Measurements from ENCODE around the gene PIGN.

The PIGN gene

DNA sequence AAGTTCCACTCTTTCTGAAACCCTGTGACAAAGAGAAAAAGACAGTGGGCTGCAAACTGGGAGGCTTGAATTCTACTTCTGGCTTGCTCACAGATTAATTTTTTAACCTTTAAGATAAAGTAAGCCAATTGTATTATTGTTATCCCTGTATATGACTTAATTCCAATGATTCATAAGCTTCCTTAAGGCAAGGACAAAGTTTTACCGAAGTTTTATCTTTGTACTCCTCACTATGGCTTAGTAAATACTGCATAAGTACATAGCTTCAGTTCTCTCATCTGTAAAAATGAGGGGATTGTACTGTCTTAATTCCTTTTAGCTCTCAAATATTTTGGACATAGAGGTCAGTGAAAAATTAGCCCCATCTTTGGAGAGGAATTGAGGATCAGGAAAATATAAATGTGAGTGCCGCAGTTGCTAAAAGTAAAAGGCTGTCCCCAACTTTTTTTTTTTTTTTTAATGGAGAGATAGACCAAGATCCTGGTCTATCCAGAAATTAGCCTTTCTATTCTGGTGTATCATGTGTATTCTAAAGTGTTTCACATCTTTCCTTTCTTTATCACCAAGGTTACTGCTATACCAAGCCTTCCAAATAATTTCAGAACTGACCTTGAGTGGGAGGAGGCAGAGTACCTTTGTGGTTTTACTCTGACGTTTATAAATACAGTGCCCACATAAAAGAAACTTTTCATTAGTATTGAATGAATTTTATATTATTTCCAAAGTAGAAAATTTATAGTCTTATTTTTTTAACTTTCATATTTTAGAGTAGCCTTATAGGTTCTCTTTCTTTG, 13.5 kb upstream of the PIGN start:
- Histone ChIP-seq H3K4me3 (ENCODE audit: low read length) (no peak overlapping the region), H3K9me3 (ENCODE audit: insufficient read depth, low read depth, low read length) (no peaks in the 10 kb centered on the region), H3K4me1 (ENCODE audit: insufficient read depth, low read length) (no peaks in the 10 kb centered on the region), H3K36me3 (ENCODE audit: insufficient read depth, low read length) (no peaks in the 10 kb centered on the region), H3K27me3 (ENCODE audit: insufficient read depth, low read length) (no peaks in the 10 kb centered on the region), H3K9ac (ENCODE audit: low read depth, low read length) (no peak overlapping the region), H3K27ac (ENCODE audit: low read depth, low read length) (no peak overlapping the region)
- 98% methylated on average over 2 of the region's 3 CpGs for WGBS

DNA sequence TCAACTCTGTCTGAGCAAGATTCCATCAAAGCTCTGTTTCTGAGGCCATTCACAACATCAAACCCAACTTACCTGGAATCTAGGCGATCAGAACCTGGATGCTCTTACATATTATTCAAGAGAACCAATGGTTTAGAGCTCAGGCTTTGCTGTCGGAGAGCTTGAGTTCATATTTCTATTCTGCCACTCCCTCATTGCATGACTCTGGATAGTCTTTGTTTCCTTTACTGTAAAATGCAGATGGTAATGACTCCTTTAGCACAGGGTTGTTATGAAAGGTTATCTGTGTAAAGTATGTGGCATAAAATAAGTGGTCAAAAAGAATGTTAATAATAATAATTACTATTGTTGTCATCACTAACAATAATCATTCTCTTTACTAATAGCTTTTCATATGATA, 12.8 kb upstream of the PIGN start:
- no peaks in the 10 kb centered on the region for H3K36me3 ChIP-seq (ENCODE audit: insufficient read depth, low read length)
- H3K9me3 ChIP-seq (ENCODE audit: insufficient read depth, low read depth, low read length) = no peaks in the 10 kb centered on the region
- H3K4me3 ChIP-seq (ENCODE audit: low read length) = no peak overlapping the region
- H3K27me3 ChIP-seq (ENCODE audit: insufficient read depth, low read length) = no peaks in the 10 kb centered on the region
- no peak overlapping the region for H3K27ac ChIP-seq (ENCODE audit: low read depth, low read length)
- H3K9ac ChIP-seq (ENCODE audit: low read depth, low read length) = no peak overlapping the region
- no peaks in the 10 kb centered on the region for H3K4me1 ChIP-seq (ENCODE audit: insufficient read depth, low read length)
- 93% methylated on average over 2 of the region's 2 CpGs for WGBS

DNA sequence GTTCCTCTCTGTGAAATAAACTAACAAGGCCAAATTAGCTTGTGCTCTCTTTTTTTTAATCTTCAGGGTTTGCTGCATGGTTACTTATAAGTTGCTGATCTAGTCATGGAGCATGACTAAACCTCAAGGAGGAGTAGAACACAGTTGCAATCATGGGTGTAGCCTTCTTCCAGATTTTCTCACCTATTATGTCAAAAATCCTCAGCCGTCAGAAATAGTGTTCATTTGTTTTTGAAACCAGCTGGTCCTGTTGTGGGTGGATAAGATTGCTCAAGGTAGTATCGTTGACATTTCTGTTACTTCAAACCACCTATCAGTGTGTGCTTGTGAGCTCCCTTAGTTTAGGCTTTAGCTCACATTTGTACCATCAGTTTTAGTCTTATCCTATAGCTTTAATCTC, 11.4 kb upstream of the PIGN start:
- Histone ChIP-seq H3K9me3 (ENCODE audit: insufficient read depth, low read depth, low read length) (no peaks in the 10 kb centered on the region), H3K27me3 (ENCODE audit: insufficient read depth, low read length) (no peaks in the 10 kb centered on the region), H3K36me3 (ENCODE audit: insufficient read depth, low read length) (no peaks in the 10 kb centered on the region), H3K4me1 (ENCODE audit: insufficient read depth, low read length) (no peaks in the 10 kb centered on the region), H3K4me3 (ENCODE audit: low read length) (no peak overlapping the region), H3K9ac (ENCODE audit: low read depth, low read length) (no peak overlapping the region), H3K27ac (ENCODE audit: low read depth, low read length) (no peak overlapping the region)
- 83% methylated on average over 2 of the region's 2 CpGs for WGBS

DNA sequence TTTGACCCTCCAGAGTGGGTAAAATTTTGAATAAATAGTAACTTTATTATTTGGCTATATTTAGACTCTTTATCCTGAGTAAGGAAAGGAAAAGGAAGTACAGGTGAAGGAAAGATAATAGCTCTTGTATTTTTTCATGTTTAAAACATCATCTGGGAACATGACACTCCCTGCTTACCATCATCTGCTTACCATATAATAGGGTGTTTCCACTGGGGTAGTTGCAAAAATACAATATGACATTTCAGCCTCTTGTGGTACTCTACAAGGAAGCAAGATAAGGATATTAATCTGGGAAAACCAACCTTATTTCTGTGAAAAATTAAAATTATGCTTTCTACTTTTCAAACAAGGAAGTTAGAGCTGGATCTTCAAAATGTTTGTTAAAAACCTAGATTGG, 10.1 kb upstream of the PIGN start:
- Histone ChIP-seq H3K27me3 (ENCODE audit: insufficient read depth, low read length) (no peaks in the 10 kb centered on the region), H3K4me3 (ENCODE audit: low read length) (no peak overlapping the region), H3K9me3 (ENCODE audit: insufficient read depth, low read depth, low read length) (no peaks in the 10 kb centered on the region), H3K27ac (ENCODE audit: low read depth, low read length) (no peak overlapping the region), H3K9ac (ENCODE audit: low read depth, low read length) (no peak overlapping the region), H3K4me1 (ENCODE audit: insufficient read depth, low read length) (no peaks in the 10 kb centered on the region), H3K36me3 (ENCODE audit: insufficient read depth, low read length) (no peaks in the 10 kb centered on the region)

DNA sequence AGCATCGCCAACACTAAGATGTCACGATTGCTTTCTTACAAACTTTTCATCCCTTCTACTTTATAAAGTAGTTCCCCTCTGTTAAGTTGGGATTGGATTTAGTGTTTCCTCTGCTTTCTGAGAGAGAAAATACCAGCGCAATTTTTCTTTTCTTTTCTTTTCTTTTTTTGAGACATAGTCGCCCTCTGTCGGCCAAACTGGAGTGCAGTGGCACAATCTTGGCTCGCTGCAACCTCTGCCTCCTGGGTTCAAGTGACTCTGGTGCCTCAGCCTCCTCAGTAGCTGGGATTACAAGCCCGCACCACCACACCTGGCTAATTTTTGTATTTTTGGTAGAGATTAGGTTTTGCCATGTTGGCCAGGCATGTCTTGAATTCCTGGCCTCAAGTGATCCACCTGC, 9.2 kb upstream of the PIGN start:
- H3K27me3 ChIP-seq (ENCODE audit: insufficient read depth, low read length) = no peaks in the 10 kb centered on the region
- no peak overlapping the region for H3K4me3 ChIP-seq (ENCODE audit: low read length)
- WGBS = 87% methylated on average over 7 of the region's 7 CpGs
- H3K27ac ChIP-seq (ENCODE audit: low read depth, low read length) = no peak overlapping the region
- H3K4me1 ChIP-seq (ENCODE audit: insufficient read depth, low read length) = no peaks in the 10 kb centered on the region
- no peak overlapping the region for H3K9ac ChIP-seq (ENCODE audit: low read depth, low read length)
- H3K9me3 ChIP-seq (ENCODE audit: insufficient read depth, low read depth, low read length) = no peaks in the 10 kb centered on the region
- H3K36me3 ChIP-seq (ENCODE audit: insufficient read depth, low read length) = no peaks in the 10 kb centered on the region

DNA sequence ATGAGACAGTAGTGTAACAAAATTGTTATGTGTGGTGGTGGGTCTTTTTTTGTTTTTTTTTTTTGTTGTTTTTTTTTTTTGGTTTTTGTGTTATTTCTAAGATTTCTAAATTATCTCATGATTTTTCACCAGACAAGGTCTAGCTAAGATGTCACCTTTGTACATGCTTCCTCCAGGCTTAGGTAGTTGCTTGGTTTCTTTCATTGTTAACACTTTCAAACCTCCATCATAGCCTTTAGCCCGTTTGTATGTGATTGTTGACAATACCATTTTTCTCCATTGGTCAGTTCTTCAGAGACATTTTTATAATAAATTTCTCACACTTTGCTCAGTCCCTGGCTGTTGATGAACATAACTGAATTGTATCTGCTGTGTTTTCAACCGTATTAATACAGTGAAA, 2.4 kb upstream of the PIGN start:
- no peak overlapping the region for H3K27ac ChIP-seq (ENCODE audit: low read depth, low read length)
- no peak overlapping the region for H3K9ac ChIP-seq (ENCODE audit: low read depth, low read length)
- 57% methylated on average over 1 of the region's 2 CpGs for WGBS
- peak overlapping the region; percentile 98 for H3K4me3 ChIP-seq (ENCODE audit: low read length)
- peaks cover 10% of the 10 kb centered on the region; the same call in 1 of the 2 replicates for H3K4me1 ChIP-seq (ENCODE audit: insufficient read depth, low read length)
- no peaks in the 10 kb centered on the region for H3K36me3 ChIP-seq (ENCODE audit: insufficient read depth, low read length)
- H3K27me3 ChIP-seq (ENCODE audit: insufficient read depth, low read length) = no peaks in the 10 kb centered on the region
- no peaks in the 10 kb centered on the region for H3K9me3 ChIP-seq (ENCODE audit: insufficient read depth, low read depth, low read length)

DNA sequence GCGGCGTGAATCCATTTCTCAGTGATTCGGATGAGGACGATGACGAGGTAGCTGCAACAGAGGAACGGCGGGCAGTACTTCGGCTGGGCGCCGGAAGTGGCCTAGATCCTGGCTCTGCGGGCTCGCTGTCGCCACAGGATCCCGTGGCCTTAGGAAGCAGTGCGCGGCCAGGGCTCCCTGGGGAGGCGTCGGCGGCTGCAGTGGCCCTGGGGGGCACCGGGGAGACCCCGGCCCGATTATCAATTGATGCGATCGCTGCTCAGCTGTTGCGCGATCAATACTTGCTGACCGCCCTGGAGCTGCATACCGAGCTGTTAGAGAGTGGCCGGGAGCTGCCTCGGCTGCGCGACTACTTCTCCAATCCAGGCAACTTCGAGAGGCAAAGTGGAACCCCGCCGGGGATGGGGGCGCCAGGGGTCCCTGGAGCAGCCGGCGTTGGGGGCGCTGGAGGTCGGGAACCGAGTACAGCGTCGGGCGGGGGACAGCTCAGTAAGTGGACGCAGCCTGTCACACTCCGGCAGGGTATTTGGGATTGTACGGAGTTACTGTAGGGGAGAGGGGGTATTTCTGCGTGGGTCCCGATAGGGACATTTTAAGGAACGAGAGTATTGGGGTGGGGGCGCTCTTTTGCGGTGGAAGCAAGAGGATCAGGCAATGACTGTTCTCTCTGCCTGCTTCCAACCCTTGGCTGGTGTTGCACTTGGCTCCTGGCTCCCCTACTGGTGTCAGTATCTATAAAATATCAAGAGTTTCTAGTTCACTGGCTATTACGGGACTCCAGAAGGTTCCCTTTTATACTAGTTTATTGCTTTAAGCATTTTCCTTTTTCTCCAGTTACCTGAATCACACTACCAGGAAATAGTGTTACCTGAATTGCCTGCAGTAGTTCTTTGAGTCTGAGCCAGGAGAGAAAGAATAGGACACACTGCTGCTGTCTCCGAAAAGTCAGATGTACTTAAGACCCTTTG, 971 bp upstream of the PIGN start:
- H3K4me3 ChIP-seq (ENCODE audit: low read length) = peak overlapping the region; percentile 98
- under 1% methylated on average over 54 of the region's 54 CpGs for WGBS

DNA sequence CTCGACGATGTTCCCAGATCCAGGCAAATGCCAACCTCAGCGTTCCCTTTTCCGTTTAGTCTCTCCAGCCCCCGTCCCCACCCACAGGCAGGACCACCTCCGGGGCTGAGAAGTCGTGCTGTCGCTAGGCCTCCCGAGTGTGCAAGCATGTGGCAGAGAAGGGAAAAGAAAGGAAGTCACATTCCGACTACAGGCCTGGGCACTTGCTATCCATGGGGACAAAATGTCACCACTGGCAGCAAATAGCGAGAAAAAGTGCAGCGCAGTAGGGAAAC, 420 bp downstream of the PIGN start:
- Histone ChIP-seq H3K4me1 (ENCODE audit: insufficient read depth, low read length) (peaks cover 10% of the 10 kb centered on the region; the same call in 1 of the 2 replicates), H3K4me3 (ENCODE audit: low read length) (peak overlapping the region; percentile 98), H3K27me3 (ENCODE audit: insufficient read depth, low read length) (no peaks in the 10 kb centered on the region), H3K36me3 (ENCODE audit: insufficient read depth, low read length) (no peaks in the 10 kb centered on the region), H3K9ac (ENCODE audit: low read depth, low read length) (peak overlapping the region; percentile 82), H3K9me3 (ENCODE audit: insufficient read depth, low read depth, low read length) (no peaks in the 10 kb centered on the region), H3K27ac (ENCODE audit: low read depth, low read length) (peak overlapping the region; percentile 87)
- under 1% methylated on average over 12 of the region's 12 CpGs for WGBS

More for the DNA sequence above, 971 bp upstream of the PIGN start:
- Histone ChIP-seq H3K9ac (ENCODE audit: low read depth, low read length) (peak overlapping the region; percentile 95), H3K27me3 (ENCODE audit: insufficient read depth, low read length) (no peaks in the 10 kb centered on the region), H3K9me3 (ENCODE audit: insufficient read depth, low read depth, low read length) (no peaks in the 10 kb centered on the region), H3K27ac (ENCODE audit: low read depth, low read length) (peak overlapping the region; percentile 88), H3K36me3 (ENCODE audit: insufficient read depth, low read length) (no peaks in the 10 kb centered on the region), H3K4me1 (ENCODE audit: insufficient read depth, low read length) (peaks cover 10% of the 10 kb centered on the region; the same call in 1 of the 2 replicates)

DNA sequence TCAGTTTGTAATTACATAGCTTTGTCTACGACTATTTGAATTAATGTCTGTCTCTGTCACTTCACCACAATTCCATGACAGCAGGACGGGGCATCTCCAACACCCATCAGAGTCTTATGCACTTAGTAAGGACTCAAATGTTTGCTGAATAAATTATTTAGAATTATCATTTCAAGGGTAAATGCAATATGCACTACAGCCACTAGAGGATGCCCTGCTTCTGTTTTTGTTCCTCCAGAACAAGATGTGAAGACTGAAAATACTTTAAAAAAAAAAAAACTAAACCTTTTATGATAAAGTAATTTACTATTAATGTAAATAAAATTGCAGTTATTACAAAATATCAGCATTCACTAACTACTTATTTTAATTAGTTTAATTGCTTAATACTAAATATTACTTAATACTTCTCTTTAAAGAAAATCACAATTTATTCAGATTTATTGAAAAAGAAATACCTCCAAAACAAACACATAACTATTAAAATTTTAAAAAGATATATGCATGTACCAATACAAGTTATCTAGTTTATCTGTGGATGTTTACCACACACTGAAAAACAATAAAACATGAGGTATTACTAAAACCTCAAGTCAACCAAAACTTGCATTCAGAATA, 3.2 kb downstream of the PIGN start:
- WGBS = 38% methylated on average over 1 of the region's 2 CpGs
- Histone ChIP-seq H3K36me3 (ENCODE audit: insufficient read depth, low read length) (no peaks in the 10 kb centered on the region), H3K9ac (ENCODE audit: low read depth, low read length) (no peak overlapping the region), H3K27me3 (ENCODE audit: insufficient read depth, low read length) (no peaks in the 10 kb centered on the region), H3K4me3 (ENCODE audit: low read length) (no peak overlapping the region), H3K4me1 (ENCODE audit: insufficient read depth, low read length) (peaks cover 3% of the 10 kb centered on the region; the same call in 1 of the 2 replicates), H3K27ac (ENCODE audit: low read depth, low read length) (no peak overlapping the region), H3K9me3 (ENCODE audit: insufficient read depth, low read depth, low read length) (no peaks in the 10 kb centered on the region)

DNA sequence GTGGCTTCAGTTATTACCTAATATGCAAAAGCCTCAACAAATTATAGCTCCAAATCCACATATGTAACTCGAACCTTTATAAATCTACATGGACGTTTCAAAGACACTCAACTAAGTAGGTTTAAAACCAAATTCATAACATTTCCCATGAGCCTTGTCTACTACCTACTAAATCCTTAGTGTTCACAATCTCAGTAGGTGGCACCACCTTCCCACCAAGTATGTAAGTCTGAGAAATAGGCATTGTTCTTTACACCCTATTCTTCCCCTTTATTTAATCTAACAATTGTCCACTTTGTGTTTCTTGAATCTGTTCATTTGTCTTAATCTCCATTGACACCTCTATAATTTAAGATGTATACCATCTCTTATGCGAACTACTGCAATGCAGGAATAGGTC, 4.6 kb downstream of the PIGN start:
- H3K9ac ChIP-seq (ENCODE audit: low read depth, low read length) = no peak overlapping the region
- no peak overlapping the region for H3K4me3 ChIP-seq (ENCODE audit: low read length)
- no peak overlapping the region for H3K27ac ChIP-seq (ENCODE audit: low read depth, low read length)
- H3K4me1 ChIP-seq (ENCODE audit: insufficient read depth, low read length) = no peaks in the 10 kb centered on the region; the same call in 1 of the 2 replicates
- no peaks in the 10 kb centered on the region for H3K9me3 ChIP-seq (ENCODE audit: insufficient read depth, low read depth, low read length)
- WGBS = 92% methylated on average over 3 of the region's 3 CpGs
- no peaks in the 10 kb centered on the region for H3K36me3 ChIP-seq (ENCODE audit: insufficient read depth, low read length)
- H3K27me3 ChIP-seq (ENCODE audit: insufficient read depth, low read length) = no peaks in the 10 kb centered on the region

DNA sequence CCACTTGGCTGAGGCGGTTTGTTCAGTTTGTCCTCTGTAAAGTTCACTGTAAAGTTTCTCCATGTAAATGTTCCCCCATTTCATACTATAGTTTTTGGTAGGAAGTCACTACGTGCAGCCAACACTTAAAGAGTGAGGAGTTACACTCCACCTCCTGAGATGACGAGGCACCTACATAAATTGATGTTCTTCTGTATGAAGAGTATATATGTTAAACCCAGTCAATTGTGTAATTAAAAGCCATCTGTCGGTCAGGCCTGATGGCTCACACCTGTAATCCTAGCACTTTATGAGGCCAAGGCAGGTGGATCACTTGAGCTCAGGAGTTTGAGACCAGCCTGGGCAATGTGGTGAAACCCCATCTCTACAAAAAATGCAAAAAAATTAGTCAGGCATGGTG, 7.6 kb downstream of the PIGN start:
- no peak overlapping the region for H3K9ac ChIP-seq (ENCODE audit: low read depth, low read length)
- no peaks in the 10 kb centered on the region for H3K27me3 ChIP-seq (ENCODE audit: insufficient read depth, low read length)
- no peaks in the 10 kb centered on the region for H3K4me1 ChIP-seq (ENCODE audit: insufficient read depth, low read length)
- no peak overlapping the region for H3K27ac ChIP-seq (ENCODE audit: low read depth, low read length)
- no peaks in the 10 kb centered on the region for H3K36me3 ChIP-seq (ENCODE audit: insufficient read depth, low read length)
- WGBS = 94% methylated on average over 4 of the region's 4 CpGs
- no peak overlapping the region for H3K4me3 ChIP-seq (ENCODE audit: low read length)
- H3K9me3 ChIP-seq (ENCODE audit: insufficient read depth, low read depth, low read length) = no peaks in the 10 kb centered on the region
